ENCODE measurements around the gene TNS4. TPM values are rescaled to one million over a fixed set of nuclear protein-coding genes. Genes with fewer than 3 reads are reported as not detected.

Gene TNS4
- total and polyA plus RNA-seq, 3 experiments from 2014 or later, result 0.41 to 3.1 (median 3.1) TPM

GRCh38 chr17:40539711-40540411 lies 38.4 kb upstream of the TNS4 start:
- DNase-seq, result no peak
- Mint-ChIP-seq H3K27ac (peak overlapping the region; percentile 95 to 100 (median 98)), H3K36me3 (no peaks in the 10 kb centered on the region), H3K27me3 (peaks cover 0 to 10% of the 10 kb centered on the region in 2 donors), H3K4me1 (peaks cover 82 to 93% (median 84%) of the 10 kb centered on the region in 3 donors), H3K4me3 (peak overlapping the region; percentile 77 to 86 (median 84)), H3K9me3 (no peaks in the 10 kb centered on the region)
- ChIA-PET POLR2A (interaction anchor here (0.8 to 4.7 kb wide), 12 partner anchors 10 to 177 kb away, joined by 3 to 27 read pairs (median 6); partner anchors contain the start of genes SMARCE1 and TOP2A), CTCF (interaction anchor here (0.6 to 20.1 kb wide), 13 partner anchors 8 to 237 kb away, joined by 3 to 475 read pairs (median 4); partner anchors contain the start of gene CCR7)
- H3K36me3 ChIP-seq (ENCODE audit: insufficient read depth, low read length), result no peaks in the 10 kb centered on the region
- no peaks in the 10 kb centered on the region for H3K27me3 ChIP-seq (ENCODE audit: insufficient read depth, low read length, poor library complexity, severe bottlenecking)
- peak overlapping the region; percentile 25 for H3K27ac ChIP-seq (ENCODE audit: low read depth, low read length)
- peak overlapping the region; percentile 54 for H3K4me3 ChIP-seq (ENCODE audit: low read length)
- no peaks in the 10 kb centered on the region for H3K9me3 ChIP-seq (ENCODE audit: low read length)
- peaks cover 93% of the 10 kb centered on the region for H3K4me1 ChIP-seq (ENCODE audit: insufficient read depth, low read length)

- no peaks in the 10 kb centered on the region for H3K9me3 Mint-ChIP-seq
- peaks cover 95% of the 10 kb centered on the region for H3K4me1 ChIP-seq (ENCODE audit: insufficient read depth, low read length)
- H3K27ac ChIP-seq (ENCODE audit: low read depth, low read length), result no peak overlapping the region
Observed at GRCh38 chr17:40538936-40539705, 37.7 kb upstream of the TNS4 start.

GRCh38 chr17:40538019-40538935 lies 36.9 kb upstream of the TNS4 start:
- Histone ChIP-seq H3K27me3 (ENCODE audit: insufficient read depth, low read length, poor library complexity, severe bottlenecking) (no peaks in the 10 kb centered on the region), H3K4me3 (ENCODE audit: low read length) (no peak overlapping the region), H3K4me1 (ENCODE audit: insufficient read depth, low read length) (peaks cover 95% of the 10 kb centered on the region), H3K9me3 (ENCODE audit: low read length) (no peaks in the 10 kb centered on the region), H3K27ac (ENCODE audit: low read depth, low read length) (no peak overlapping the region), H3K36me3 (ENCODE audit: insufficient read depth, low read length) (no peaks in the 10 kb centered on the region)
- Mint-ChIP-seq H3K4me1 (peaks cover 88 to 98% (median 89%) of the 10 kb centered on the region in 3 donors), H3K9me3 (peaks cover 0 to 2% (median 2%) of the 10 kb centered on the region in 5 donors), H3K27ac (peak overlapping the region; percentile 26 to 99 (median 63)), H3K27me3 (peaks cover 0 to 14% of the 10 kb centered on the region in 2 donors), H3K4me3 (no peak overlapping the region), H3K36me3 (peaks cover 0 to 2% (median 0%) of the 10 kb centered on the region in 3 donors)
- CTCF ChIA-PET, result interaction anchor here (1.0 to 20.1 kb wide), 7 partner anchors 10 to 183 kb away, joined by 3 to 475 read pairs (median 4); partner anchors contain the start of gene CCR7
- DNase-seq, result peak in 1 of 5 donors; percentile 31
- POLR2A ChIA-PET, result interaction anchor here (0.7 to 1.3 kb wide), 2 partner anchors 9 to 226 kb away, joined by 3 to 5 read pairs; no protein-coding TSS in a partner anchor

More at GRCh38 chr17:40538936-40539705, 37.7 kb upstream of the TNS4 start:
- DNase-seq, result no peak
- no peaks in the 10 kb centered on the region for H3K27me3 ChIP-seq (ENCODE audit: insufficient read depth, low read length, poor library complexity, severe bottlenecking)
- no peak overlapping the region for H3K4me3 ChIP-seq (ENCODE audit: low read length)
- H3K9me3 ChIP-seq (ENCODE audit: low read length), result no peaks in the 10 kb centered on the region
- POLR2A ChIA-PET, result interaction anchor here (0.7 to 4.7 kb wide), 7 partner anchors 15 to 227 kb away, joined by 3 to 27 read pairs (median 9); partner anchors contain the start of genes SMARCE1 and TOP2A
- H3K36me3 ChIP-seq (ENCODE audit: insufficient read depth, low read length), result no peaks in the 10 kb centered on the region
- Mint-ChIP-seq H3K36me3 (no peaks in the 10 kb centered on the region), H3K4me1 (peaks cover 86 to 98% (median 87%) of the 10 kb centered on the region in 3 donors), H3K27me3 (peaks cover 0 to 10% of the 10 kb centered on the region in 2 donors), H3K27ac (peak overlapping the region; percentile 95 to 100 (median 98)), H3K4me3 (peak overlapping the region in 4 of 7 donors; percentile 35 to 85 (median 60))
- CTCF ChIA-PET, result interaction anchor here (0.6 to 20.1 kb wide), 11 partner anchors 9 to 195 kb away, joined by 3 to 475 read pairs (median 4); partner anchors contain the start of gene CCR7

- ChIA-PET CTCF (interaction anchor here (0.7 to 20.1 kb wide), 8 partner anchors 8 to 174 kb away, joined by 3 to 475 read pairs (median 6); partner anchors contain the start of gene CCR7), POLR2A (interaction anchor here (0.6 to 1.3 kb wide), 3 partner anchors 11 to 74 kb away, joined by 3 to 5 read pairs (median 3); no protein-coding TSS in a partner anchor)
- peak overlapping the region; percentile 12 for H3K27ac ChIP-seq (ENCODE audit: low read depth, low read length)
- peaks cover 0 to 2% (median 2%) of the 10 kb centered on the region in 5 donors for H3K9me3 Mint-ChIP-seq
- H3K27ac Mint-ChIP-seq, result peak overlapping the region; percentile 56 to 99 (median 93)
- H3K27me3 Mint-ChIP-seq, result peaks cover 0 to 9% of the 10 kb centered on the region in 2 donors
- no peak overlapping the region for H3K4me3 ChIP-seq (ENCODE audit: low read length)
- peak overlapping the region in 2 of 7 donors; percentile 32 to 42 for H3K4me3 Mint-ChIP-seq
- H3K27me3 ChIP-seq (ENCODE audit: insufficient read depth, low read length, poor library complexity, severe bottlenecking), result no peaks in the 10 kb centered on the region
- H3K9me3 ChIP-seq (ENCODE audit: low read length), result no peaks in the 10 kb centered on the region
- peak in 1 of 5 donors; percentile 26 for DNase-seq
- H3K4me1 Mint-ChIP-seq, result peaks cover 88 to 98% (median 89%) of the 10 kb centered on the region in 3 donors
- H3K36me3 ChIP-seq (ENCODE audit: insufficient read depth, low read length), result no peaks in the 10 kb centered on the region
- H3K4me1 ChIP-seq (ENCODE audit: insufficient read depth, low read length), result peaks cover 95% of the 10 kb centered on the region
- peaks cover 0 to 2% (median 0%) of the 10 kb centered on the region in 3 donors for H3K36me3 Mint-ChIP-seq
Observed at GRCh38 chr17:40536295-40537171, 35.1 kb upstream of the TNS4 start.

GRCh38 chr17:40535924-40536294 lies 34.5 kb upstream of the TNS4 start:
- peak in 1 of 5 donors; percentile 17 for DNase-seq
- CTCF ChIA-PET, result interaction anchor here (0.8 to 20.1 kb wide), 9 partner anchors 9 to 173 kb away, joined by 3 to 475 read pairs (median 23); partner anchors contain the start of genes CCR7 and TOP2A
- peak overlapping the region; percentile 12 for H3K27ac ChIP-seq (ENCODE audit: low read depth, low read length)
- H3K4me3 ChIP-seq (ENCODE audit: low read length), result no peak overlapping the region
- no peaks in the 10 kb centered on the region for H3K27me3 ChIP-seq (ENCODE audit: insufficient read depth, low read length, poor library complexity, severe bottlenecking)
- H3K27ac Mint-ChIP-seq, result peak overlapping the region; percentile 40 to 99 (median 93)
- H3K9me3 Mint-ChIP-seq, result peaks cover 0 to 2% (median 2%) of the 10 kb centered on the region in 5 donors
- peaks cover 0 to 2% (median 0%) of the 10 kb centered on the region in 3 donors for H3K36me3 Mint-ChIP-seq
- peak overlapping the region in 2 of 7 donors; percentile 2 to 32 for H3K4me3 Mint-ChIP-seq
- H3K9me3 ChIP-seq (ENCODE audit: low read length), result no peaks in the 10 kb centered on the region
- no peaks in the 10 kb centered on the region for H3K36me3 ChIP-seq (ENCODE audit: insufficient read depth, low read length)
- peaks cover 88 to 98% (median 89%) of the 10 kb centered on the region in 3 donors for H3K4me1 Mint-ChIP-seq
- peaks cover 95% of the 10 kb centered on the region for H3K4me1 ChIP-seq (ENCODE audit: insufficient read depth, low read length)
- H3K27me3 Mint-ChIP-seq, result peaks cover 0 to 4% of the 10 kb centered on the region in 2 donors
- POLR2A ChIA-PET, result interaction anchor here (0.6 to 1.0 kb wide), 5 partner anchors 9 to 118 kb away, joined by 3 to 4 read pairs (median 3); no protein-coding TSS in a partner anchor

GRCh38 chr17:40535438-40535837 lies 34.0 kb upstream of the TNS4 start:
- Mint-ChIP-seq H3K27ac (peak overlapping the region in 7 of 8 donors; percentile 34 to 99 (median 94)), H3K4me3 (peak overlapping the region in 1 of 7 donors; percentile 49), H3K27me3 (peaks cover 0 to 3% of the 10 kb centered on the region in 2 donors), H3K4me1 (peaks cover 88 to 98% (median 89%) of the 10 kb centered on the region in 3 donors), H3K36me3 (peaks cover 0 to 2% (median 0%) of the 10 kb centered on the region in 3 donors), H3K9me3 (peaks cover 0 to 2% (median 2%) of the 10 kb centered on the region in 5 donors)
- Histone ChIP-seq H3K4me1 (ENCODE audit: insufficient read depth, low read length) (peaks cover 95% of the 10 kb centered on the region), H3K36me3 (ENCODE audit: insufficient read depth, low read length) (no peaks in the 10 kb centered on the region), H3K27me3 (ENCODE audit: insufficient read depth, low read length, poor library complexity, severe bottlenecking) (no peaks in the 10 kb centered on the region), H3K27ac (ENCODE audit: low read depth, low read length) (no peak overlapping the region), H3K9me3 (ENCODE audit: low read length) (no peaks in the 10 kb centered on the region), H3K4me3 (ENCODE audit: low read length) (no peak overlapping the region)
- DNase-seq, result no peak
- CTCF ChIA-PET, result interaction anchor here (0.8 to 20.1 kb wide), 9 partner anchors 9 to 173 kb away, joined by 3 to 475 read pairs (median 23); partner anchors contain the start of genes CCR7 and TOP2A
- POLR2A ChIA-PET, result interaction anchor here (0.6 to 1.0 kb wide), 4 partner anchors 9 to 117 kb away, joined by 3 to 4 read pairs (median 3); no protein-coding TSS in a partner anchor

All from CD8-positive, alpha-beta memory T cell (primary cell).